Measurements from ENCODE around the gene LARGE1. TPM values are rescaled to one million over a fixed set of nuclear protein-coding genes. Genes with fewer than 3 reads are reported as not detected.

LARGE1 gene
- total RNA-seq (10 to 100 TPM in 5 of 6 donors, 1 to 10 TPM in 1; 9.7 to 29.3 (median 14.8) TPM), polyA plus RNA-seq (10 to 100 TPM in 1 of 2 donors, 1 to 10 TPM in 1; 4.1 to 10.5 TPM)

DNA sequence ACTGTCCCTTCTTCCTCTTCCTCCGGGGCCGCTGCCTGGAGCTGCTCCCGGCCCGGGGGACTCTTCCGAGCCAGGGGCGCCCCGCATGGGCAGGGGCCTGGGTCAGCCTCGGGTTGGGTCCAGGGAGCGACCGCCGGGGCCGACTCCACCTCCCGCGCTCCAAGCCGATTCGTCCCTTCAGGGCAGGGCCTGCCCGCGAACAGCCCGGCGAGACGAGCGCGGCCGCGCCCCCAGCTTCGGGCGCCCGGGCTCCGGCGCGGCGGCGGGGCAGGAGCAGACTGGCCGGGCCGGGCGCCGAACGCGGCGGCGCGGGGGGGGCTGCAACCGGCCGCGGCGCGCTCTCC, at the start of gene LARGE1:
LARGE1 (minus strand) TSS at position 280 of the 344 bp plus-strand sequence.
- DNase-seq (peak; percentile 32 to 81 (median 59)), FAIRE-seq (no peak), ATAC-seq (peak; percentile 5 to 34 (median 18))
- Histone ChIP-seq H3K27me3 (no peaks in the 10 kb centered on the region), H3K27ac (peak within 1 kb of the TSS in 2 of 4 donors; percentile 51 to 70), H3K4me3 (peak within 1 kb of the TSS; percentile 42 to 88 (median 86)), H3K36me3 (no peaks in the 10 kb centered on the region), H3K4me1 (peaks cover 5 to 10% (median 6%) of the 10 kb centered on the region in 3 donors), H3K9me3 (no peaks in the 10 kb centered on the region)
- intact Hi-C loops (cut with DNase I): loop anchor here in 2 of 3 donors (5.0 to 10.0 kb wide), 2 partner anchors 185 to 187 kb away; no protein-coding TSS in a partner anchor
- WGBS, 2 donors: 0 to 1% methylated on average over 22 to 47 of the region's 47 CpGs
- no peak for TF ChIP-seq CTCF (IDR thresholded peaks at IDR 0.05)

- H3K36me3 ChIP-seq: no peaks in the 10 kb centered on the region
- ATAC-seq: peak in 1 of 4 donors; percentile 21
- no peaks in the 10 kb centered on the region for H3K9me3 ChIP-seq
- no peaks in the 10 kb centered on the region for H3K4me1 ChIP-seq
- H3K27ac ChIP-seq: no peak overlapping the region
- DNase-seq: no peak
- FAIRE-seq: no peak
- H3K27me3 ChIP-seq: no peaks in the 10 kb centered on the region
- no peak for TF ChIP-seq CTCF (IDR thresholded peaks at IDR 0.05)
- no peak overlapping the region for H3K4me3 ChIP-seq
- intact Hi-C loops (cut with DNase I): no loop called here
Measured at GRCh38 chr22:33969045-33969444, 48.8 kb upstream of the LARGE1 start.

GRCh38 chr22:33964121-33964520, 43.8 kb upstream of the LARGE1 start:
- no peak for ATAC-seq
- TF ChIP-seq CTCF (IDR thresholded peaks at IDR 0.05): no peak
- Histone ChIP-seq H3K36me3 (no peaks in the 10 kb centered on the region), H3K27me3 (no peaks in the 10 kb centered on the region), H3K4me1 (no peaks in the 10 kb centered on the region), H3K27ac (no peak overlapping the region), H3K4me3 (no peak overlapping the region), H3K9me3 (no peaks in the 10 kb centered on the region)
- intact Hi-C loops (cut with DNase I): no loop called here
- no peak for FAIRE-seq
- WGBS, 2 donors: 65 to 71% methylated on average over 1 of the region's 1 CpG
- no peak for DNase-seq

GRCh38 chr22:33962409-33962808, 42.1 kb upstream of the LARGE1 start:
- H3K27ac ChIP-seq: no peak overlapping the region
- no peak for DNase-seq
- TF ChIP-seq CTCF (IDR thresholded peaks at IDR 0.05): no peak
- intact Hi-C loops (cut with DNase I): no loop called here
- WGBS, 2 donors: 77 to 88% methylated on average over 7 of the region's 7 CpGs
- H3K9me3 ChIP-seq: no peaks in the 10 kb centered on the region
- FAIRE-seq: no peak
- no peaks in the 10 kb centered on the region for H3K27me3 ChIP-seq
- H3K4me1 ChIP-seq: no peaks in the 10 kb centered on the region
- H3K4me3 ChIP-seq: no peak overlapping the region
- no peaks in the 10 kb centered on the region for H3K36me3 ChIP-seq
- ATAC-seq: no peak

GRCh38 chr22:33958741-33959140, 38.5 kb upstream of the LARGE1 start:
- ATAC-seq: no peak
- no peaks in the 10 kb centered on the region for H3K27me3 ChIP-seq
- no peaks in the 10 kb centered on the region for H3K4me1 ChIP-seq
- FAIRE-seq: no peak
- intact Hi-C loops (cut with DNase I): no loop called here
- DNase-seq: no peak
- H3K27ac ChIP-seq: no peak overlapping the region
- no peak overlapping the region for H3K4me3 ChIP-seq
- no peaks in the 10 kb centered on the region for H3K9me3 ChIP-seq
- no peak for TF ChIP-seq CTCF (IDR thresholded peaks at IDR 0.05)
- no peaks in the 10 kb centered on the region for H3K36me3 ChIP-seq
